SK-N-SH treated with all-trans-retinoic acid at 6 μM for 48 hours (cell line): ENCODE data around the gene OLIG1.

Experiments used
- ARNTL ChIP-seq: fragments of 450-650 bp; formaldehyde crosslinking; IDR thresholded peaks from 2 replicates; pipeline ENCODE4 v1.5.0; 2020; ENCODE audit warnings: low read depth, mild to moderate bottlenecking, moderate library complexity, borderline replicate concordance
- BACH2 ChIP-seq: fragments of 250-450 bp; sonication (Bioruptor Pico); IDR thresholded peaks from 2 replicates; pipeline ENCODE4 v1.9.0; 2021; ENCODE audit warnings: mild to moderate bottlenecking, borderline replicate concordance
- RARB ChIP-seq: fragments of 250-450 bp; sonication (Bioruptor Pico); IDR thresholded peaks from 2 replicates; pipeline ENCODE4 v1.8.0; 2021; ENCODE audit warnings: mild to moderate bottlenecking, moderate library complexity
- ZC3H10 ChIP-seq: fragments of 250-450 bp; sonication (Bioruptor Pico); IDR thresholded peaks from 2 replicates; pipeline ENCODE4 v1.5.1; 2021; ENCODE audit warnings: mild to moderate bottlenecking, moderate library complexity
- ZFP3 ChIP-seq: fragments of 250-450 bp; sonication (Bioruptor Pico); IDR thresholded peaks from 2 replicates; pipeline ENCODE4 v1.5.0; 2020; ENCODE audit warnings: mild to moderate bottlenecking, moderate library complexity
- TF ChIP-seq, protein P1 (sequence below): fragments of 250-450 bp; sonication (Bioruptor Pico); IDR thresholded peaks from 2 replicates; pipeline ENCODE4 v1.5.0; 2020; ENCODE audit warnings: mild to moderate bottlenecking, moderate library complexity
- TF ChIP-seq, protein P2 (sequence below): fragments of 250-450 bp; sonication (Bioruptor Pico); IDR thresholded peaks from 2 replicates; pipeline ENCODE4 v1.8.0; 2021; ENCODE audit warnings: low read depth, mild to moderate bottlenecking, moderate library complexity, borderline replicate concordance
- TF ChIP-seq, protein P3 (sequence below): fragments of 250-450 bp; sonication (Bioruptor Pico); IDR thresholded peaks from 2 replicates; pipeline ENCODE4 v1.5.1; 2020; ENCODE audit warnings: low read depth, mild to moderate bottlenecking, moderate library complexity

DNA sequence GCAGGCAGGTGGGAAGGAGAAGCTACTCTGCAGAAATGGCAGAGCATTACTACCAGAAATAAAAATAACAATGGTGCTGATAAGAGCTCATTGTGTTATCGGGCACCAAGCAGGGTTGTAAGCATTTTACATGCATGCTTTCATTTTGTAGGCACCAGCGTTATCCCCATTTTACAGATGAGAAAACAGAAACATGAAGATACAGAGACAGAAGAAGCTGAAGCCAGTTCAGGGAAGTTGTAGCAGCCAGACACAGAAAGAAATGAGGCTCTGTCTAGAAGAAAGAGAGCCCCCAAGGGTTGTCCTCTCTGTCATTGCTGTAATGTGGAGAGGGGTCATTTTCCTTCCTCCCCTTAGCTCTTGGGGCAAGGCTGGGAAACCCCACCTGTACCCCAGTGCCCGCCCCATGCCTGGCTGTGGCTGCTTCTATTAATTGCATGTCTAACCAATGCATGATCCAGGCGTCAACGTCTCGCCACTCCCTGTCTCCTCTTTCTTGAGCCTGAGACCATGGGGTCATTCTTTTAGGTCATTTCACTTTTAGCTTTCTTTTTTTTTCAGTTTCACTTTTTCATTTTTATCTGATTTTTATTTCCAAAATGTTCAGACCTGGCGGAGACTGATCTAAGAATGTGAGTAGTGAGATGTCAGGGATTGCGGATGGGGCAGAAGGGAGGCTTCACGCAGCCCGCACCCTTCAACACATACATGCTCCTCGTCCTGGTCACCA, 6.8 kb downstream of the OLIG1 start:
- TF ChIP-seq ZFP3 (CRISPR knock-in tag) (no peak), RARB (no peak), BACH2 (no peak), ARNTL (CRISPR knock-in tag) (no peak), ZC3H10 (no peak)
- TF ChIP-seq, protein P1, sequence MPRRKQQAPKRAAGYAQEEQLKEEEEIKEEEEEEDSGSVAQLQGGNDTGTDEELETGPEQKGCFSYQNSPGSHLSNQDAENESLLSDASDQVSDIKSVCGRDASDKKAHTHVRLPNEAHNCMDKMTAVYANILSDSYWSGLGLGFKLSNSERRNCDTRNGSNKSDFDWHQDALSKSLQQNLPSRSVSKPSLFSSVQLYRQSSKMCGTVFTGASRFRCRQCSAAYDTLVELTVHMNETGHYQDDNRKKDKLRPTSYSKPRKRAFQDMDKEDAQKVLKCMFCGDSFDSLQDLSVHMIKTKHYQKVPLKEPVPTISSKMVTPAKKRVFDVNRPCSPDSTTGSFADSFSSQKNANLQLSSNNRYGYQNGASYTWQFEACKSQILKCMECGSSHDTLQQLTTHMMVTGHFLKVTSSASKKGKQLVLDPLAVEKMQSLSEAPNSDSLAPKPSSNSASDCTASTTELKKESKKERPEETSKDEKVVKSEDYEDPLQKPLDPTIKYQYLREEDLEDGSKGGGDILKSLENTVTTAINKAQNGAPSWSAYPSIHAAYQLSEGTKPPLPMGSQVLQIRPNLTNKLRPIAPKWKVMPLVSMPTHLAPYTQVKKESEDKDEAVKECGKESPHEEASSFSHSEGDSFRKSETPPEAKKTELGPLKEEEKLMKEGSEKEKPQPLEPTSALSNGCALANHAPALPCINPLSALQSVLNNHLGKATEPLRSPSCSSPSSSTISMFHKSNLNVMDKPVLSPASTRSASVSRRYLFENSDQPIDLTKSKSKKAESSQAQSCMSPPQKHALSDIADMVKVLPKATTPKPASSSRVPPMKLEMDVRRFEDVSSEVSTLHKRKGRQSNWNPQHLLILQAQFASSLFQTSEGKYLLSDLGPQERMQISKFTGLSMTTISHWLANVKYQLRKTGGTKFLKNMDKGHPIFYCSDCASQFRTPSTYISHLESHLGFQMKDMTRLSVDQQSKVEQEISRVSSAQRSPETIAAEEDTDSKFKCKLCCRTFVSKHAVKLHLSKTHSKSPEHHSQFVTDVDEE (CRISPR knock-in tag), result no peak
- TF ChIP-seq, protein P2, sequence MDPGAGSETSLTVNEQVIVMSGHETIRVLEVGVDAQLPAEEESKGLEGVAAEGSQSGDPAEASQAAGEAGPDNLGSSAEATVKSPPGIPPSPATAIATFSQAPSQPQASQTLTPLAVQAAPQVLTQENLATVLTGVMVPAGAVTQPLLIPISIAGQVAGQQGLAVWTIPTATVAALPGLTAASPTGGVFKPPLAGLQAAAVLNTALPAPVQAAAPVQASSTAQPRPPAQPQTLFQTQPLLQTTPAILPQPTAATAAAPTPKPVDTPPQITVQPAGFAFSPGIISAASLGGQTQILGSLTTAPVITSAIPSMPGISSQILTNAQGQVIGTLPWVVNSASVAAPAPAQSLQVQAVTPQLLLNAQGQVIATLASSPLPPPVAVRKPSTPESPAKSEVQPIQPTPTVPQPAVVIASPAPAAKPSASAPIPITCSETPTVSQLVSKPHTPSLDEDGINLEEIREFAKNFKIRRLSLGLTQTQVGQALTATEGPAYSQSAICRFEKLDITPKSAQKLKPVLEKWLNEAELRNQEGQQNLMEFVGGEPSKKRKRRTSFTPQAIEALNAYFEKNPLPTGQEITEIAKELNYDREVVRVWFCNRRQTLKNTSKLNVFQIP (CRISPR knock-in tag), result no peak
- TF ChIP-seq, protein P3, sequence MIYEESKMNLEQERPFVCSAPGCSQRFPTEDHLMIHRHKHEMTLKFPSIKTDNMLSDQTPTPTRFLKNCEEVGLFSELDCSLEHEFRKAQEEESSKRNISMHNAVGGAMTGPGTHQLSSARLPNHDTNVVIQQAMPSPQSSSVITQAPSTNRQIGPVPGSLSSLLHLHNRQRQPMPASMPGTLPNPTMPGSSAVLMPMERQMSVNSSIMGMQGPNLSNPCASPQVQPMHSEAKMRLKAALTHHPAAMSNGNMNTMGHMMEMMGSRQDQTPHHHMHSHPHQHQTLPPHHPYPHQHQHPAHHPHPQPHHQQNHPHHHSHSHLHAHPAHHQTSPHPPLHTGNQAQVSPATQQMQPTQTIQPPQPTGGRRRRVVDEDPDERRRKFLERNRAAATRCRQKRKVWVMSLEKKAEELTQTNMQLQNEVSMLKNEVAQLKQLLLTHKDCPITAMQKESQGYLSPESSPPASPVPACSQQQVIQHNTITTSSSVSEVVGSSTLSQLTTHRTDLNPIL, result no peak
